Activated CD4-positive, alpha-beta T cell treated with anti-CD3 and anti-CD28 coated beads, Interleukin-2, Interleukin-4, amounts not matched to agents 100 ng/mL and 50 ng/mL, durations not matched to agents 16 hours and 8 hours (primary cell): ENCODE results near the gene NCOR2.
A peak's percentile ranks its signal among the peaks of the same experiment; 100 is the strongest.

Experiments
- DNase-seq: peaks from one replicate; pipeline ENCODE4 v3.0.0-alpha.2; 2020; ENCODE audit warnings: low spot score

NCOR2 gene

DNA sequence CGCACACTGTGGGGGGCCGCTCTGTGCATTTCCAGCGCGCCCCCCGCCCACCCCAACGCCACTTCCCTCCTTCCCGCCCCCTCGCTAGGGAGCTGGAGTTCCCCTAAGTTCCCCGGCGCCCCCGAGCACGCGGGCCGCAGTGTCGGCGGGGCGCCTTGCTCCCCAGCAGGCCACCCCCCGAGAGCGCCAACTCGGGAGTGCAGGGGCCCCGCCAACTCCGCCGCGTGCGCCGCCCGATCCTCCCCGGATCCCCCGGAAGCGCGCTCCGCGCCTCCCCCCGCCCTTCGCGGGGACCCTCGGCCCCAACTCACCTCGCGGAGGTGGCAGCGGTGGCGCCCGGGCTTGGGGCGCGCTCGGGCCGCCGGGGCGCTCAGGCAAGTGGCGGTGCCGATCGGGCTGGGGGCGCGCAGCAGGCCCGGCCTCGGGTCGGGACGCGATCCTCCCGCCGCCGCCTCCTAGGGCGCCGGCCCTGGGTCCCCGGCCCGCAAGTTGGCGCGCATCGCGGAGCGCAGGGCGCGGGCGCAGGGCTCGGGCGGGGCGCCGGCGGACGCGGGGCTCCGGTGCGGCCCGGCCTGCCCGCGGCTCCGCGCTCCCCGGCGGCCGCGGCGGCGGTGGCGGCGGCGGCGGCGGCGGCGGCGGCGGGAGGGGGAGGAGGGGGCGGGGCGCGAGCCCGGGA, at the start of gene NCOR2:
Gene NCOR2 (minus strand): TSS at position 616 of the 676 bp plus-strand sequence. CDS start 72,361 bp downstream, outside the sequence.
- DNase-seq = peak; percentile 26

DNA sequence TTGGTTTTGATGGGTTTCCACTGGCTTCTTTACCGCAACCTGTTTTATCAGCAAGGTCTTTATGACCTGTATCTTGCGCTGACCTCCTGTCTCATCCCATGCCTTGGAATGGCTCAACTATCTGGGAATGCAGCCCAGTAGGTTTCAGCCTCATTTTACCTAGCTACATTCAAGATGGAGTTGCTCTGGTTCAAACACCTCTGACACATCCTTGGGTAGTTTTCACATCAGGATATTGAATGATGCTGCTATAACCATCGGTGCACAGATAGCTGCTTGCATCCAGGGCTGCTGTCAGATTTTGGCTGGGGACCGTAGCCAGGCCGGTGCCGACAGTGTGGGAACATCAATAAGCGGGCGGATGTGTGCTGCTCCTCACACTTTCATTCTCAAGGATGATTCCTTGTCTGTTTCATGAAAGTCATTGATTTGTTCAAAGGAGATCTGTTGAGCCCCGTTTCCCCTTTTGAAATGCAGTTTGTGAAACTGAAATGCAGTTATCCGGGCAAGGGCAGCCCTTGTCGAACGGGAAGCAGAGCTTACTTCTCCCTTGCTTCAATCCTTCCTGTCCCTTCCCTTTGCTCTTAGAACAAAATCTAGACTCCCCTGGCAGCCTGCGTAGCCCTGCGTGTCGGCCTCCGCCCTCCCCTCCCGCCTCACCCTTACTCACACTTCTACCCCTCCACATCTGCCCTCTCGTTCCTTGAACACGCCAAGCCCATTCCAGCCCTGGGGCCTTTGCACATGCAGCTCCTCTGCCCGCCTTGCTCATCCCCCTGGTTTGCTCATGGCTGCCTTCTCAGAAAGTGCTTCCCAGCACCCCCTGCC, 49.2 kb upstream of the NCOR2 start:
- no peak for DNase-seq

DNA sequence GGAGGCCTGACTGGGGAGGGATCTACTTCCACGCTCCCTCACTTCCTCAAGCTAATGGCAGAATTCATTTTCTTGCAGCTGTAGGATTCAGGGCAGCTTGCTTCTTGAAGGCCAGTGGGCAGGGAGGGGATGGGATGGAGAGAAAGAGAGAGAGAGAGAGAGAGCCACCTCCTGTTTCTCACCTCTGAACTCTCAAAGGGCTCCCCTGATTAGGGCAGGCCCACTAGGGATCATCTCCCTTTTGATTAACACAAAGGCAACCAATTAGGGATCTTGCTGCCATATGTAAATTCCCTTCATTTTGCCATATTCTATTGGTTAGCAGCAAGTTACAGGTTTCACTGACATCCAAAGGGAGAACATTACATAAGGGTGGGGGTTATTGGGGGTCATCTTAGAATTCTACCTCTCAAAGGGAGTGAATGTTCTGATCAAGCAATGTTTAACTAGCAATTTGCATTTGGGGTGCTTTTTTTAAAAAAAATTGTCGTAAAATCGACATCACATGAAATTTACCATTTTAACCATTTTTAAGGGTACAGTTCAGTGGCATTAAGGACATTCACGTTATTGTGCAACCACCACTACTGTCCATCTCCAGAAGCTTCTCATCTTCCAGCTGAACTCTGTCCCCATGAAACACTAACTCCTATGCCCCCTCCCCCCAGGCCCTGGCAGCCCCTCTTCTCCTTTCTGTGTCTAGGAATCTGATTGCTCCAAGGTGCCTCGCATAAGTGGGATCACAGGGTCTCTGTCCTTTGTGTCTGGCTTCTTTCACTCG, 47.3 kb upstream of the NCOR2 start:
- DNase-seq = no peak

DNA sequence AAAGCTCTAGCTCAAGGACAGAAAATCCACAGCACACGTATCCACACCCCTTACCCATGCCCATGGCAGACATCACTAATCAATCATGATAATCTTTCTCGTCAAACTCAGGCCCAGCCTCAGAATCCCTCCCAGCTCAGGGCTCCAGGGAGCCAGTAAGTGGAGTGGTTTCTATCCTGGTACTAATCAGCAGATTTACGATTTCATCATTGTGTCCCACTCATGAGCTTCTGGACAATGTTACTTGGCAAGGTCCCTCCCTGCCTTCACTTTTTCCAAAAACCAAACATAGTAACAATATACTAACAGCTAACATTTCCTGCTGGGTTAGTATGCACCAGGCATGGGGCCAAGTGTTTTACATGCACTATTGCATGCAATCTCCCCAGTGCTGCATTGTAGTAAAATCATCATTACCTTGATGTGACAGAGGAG, 45.8 kb upstream of the NCOR2 start:
- no peak for DNase-seq

DNA sequence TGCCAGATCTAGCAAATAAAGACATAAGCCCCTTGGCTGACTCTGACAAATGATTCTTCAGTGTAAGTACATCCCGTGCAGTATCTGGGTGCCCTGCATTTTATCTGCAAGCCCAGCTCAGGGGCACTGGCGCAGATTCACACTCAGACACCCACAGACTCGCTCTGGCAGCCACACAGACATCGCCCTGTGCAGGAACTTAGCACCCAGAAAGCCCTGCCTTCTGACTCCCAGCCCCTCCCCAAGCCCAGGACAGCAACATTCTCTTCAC, 44.9 kb upstream of the NCOR2 start:
- DNase-seq = no peak

DNA sequence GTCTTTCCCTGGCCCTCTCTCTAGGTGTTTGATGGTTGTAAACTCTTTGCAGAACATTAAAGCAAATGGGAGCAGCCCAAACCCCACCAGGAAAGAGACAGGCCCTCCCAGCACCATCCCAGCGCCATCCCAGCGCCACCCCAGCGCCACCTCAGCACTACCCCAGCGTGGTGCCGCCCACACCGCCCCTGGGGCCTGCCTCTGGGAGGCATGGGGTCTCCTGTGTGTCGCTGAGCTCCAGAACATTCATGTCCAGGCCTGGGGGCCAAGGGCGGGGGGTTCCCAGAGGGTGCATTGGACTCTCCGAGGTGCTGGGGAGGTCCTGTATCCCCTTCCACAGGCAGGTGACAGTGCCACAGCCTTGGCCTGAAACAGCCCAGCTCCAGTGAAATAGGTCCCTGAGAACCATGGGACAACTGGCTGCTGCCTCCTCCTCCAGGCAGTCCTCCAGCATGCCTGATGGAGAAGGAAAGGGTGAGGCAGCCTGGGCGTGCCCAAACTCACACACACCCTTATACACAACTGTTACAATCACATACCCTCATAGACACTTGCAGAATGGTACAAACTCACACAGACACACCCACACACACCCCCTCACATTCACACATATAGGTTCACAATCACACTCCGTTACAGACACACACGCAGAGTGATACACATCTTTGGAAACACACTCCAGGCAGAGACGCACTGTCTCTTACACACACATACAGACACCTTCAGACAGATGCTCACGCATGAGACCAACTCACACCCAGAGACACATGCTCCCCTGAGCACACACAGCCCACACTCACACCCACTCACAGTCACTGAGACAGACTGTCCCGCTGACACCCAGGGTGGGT, 44.4 kb upstream of the NCOR2 start:
- DNase-seq = no peak

DNA sequence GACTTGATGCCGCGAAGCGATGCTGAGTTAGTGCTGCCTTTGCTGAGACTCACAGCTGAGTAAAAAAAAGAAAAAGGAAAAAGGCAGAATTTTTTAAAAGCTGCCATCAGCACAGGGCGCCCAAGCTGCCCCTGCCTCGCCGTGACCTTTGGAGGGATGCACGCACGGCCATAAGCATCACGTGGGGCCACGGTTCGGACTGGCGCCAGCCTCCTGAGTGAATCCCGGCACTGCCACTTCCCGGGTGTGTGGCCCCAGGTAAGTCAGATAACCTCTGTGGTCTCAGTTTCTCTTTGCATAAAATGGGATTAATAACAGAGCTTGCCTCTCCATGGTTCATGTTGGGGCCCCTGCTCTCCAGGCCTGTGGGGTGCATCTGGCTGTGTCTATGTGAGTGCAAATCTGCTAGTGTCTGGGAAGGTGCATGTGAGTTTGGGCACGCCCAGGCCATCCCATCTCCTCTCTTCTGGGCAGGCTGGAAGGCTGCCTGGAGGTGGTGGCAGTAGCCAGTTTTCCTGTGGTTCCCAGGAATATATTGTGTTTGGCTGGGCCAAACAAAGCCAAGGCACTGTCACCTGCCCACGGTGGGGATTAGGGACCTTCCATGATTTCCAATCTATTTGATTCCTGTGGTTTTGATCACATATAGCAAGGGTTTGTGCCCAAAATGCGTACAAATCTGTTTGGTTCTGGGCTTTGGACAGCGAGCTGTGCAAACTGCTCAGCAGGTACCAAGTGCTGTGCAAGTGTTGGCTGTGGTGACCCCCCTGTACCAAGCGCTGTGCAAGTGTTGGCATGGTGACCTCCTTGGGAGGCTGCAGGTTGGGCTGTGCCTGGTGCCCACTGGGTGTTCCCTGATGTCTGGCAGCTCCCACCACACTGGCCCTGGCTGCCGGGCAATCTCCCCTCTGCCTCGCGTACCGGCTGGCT, 43.5 kb upstream of the NCOR2 start:
- DNase-seq = no peak

DNA sequence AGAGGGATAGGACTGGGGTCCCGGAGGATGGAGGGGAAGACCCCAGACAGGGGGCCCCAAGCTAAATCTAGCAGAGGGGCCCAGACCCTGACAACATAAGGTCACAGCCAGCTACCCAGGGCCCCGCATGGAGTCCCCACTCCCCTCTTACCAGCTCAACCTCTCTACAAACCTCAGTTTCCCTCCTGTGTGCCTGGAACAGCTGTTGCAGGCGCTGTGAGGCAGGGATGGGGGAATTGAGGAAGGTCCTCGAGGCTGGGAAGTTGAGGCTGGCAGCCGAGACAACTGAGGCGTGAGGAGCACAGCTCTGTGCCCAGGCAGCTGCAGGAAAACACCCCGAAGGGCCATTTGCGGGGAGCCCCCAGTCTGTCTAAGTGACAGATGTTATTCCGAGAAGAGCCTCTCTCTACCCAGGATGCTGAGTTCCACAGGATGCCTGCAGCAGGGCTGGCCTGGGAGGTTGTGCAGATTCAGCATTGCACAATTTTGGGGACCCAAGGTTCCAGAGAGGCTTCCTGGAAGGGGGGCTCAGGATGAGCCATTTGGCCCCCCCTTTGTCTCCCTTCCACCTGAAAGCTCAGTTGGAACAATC, 42.7 kb upstream of the NCOR2 start:
- DNase-seq = no peak

DNA sequence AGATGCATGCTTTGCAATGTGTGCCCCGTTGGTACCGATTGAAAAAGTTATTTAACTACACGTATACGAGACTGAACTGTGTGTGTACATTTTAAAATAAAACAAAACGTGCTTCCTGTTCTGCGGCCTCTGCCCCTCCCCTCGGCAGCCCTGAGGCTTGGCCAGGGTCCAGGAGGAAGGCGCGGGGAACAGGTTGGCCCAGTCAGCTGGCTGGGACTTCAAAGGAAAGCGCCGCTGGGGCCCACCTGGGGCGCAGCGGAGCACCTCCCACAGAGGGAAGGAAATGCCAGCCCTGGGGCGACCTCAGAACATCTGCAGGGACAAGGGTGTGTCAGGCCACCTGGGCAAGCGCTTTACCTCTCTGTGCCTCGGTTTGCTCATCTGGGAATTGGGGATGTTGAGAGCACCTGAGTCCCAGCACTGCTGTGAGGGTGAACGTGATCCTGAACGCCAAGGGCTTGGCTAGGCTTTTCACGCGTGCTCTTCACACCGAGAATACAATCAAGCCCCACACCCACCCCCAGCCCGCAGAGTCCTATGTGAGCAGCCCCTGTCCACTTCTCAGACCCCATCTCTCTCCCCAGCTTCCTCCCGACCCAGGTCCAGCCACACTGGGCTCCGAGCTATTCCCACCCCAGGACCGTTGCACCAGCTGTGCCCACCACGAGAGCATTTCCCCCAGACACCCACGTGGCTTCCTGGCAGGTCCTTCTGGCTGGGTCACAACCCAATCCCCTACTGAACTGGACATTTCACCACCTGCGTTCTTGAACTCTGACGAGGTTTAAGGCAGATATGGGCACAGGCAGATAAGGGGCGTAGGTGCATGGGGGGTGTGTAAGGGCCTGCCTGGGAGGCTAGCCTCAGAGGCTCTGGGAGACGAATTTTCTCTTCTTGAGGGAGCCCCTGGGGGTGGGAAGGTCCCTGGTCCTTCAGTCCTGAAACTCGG, 41.9 kb upstream of the NCOR2 start:
- peak; percentile 24 for DNase-seq

DNA sequence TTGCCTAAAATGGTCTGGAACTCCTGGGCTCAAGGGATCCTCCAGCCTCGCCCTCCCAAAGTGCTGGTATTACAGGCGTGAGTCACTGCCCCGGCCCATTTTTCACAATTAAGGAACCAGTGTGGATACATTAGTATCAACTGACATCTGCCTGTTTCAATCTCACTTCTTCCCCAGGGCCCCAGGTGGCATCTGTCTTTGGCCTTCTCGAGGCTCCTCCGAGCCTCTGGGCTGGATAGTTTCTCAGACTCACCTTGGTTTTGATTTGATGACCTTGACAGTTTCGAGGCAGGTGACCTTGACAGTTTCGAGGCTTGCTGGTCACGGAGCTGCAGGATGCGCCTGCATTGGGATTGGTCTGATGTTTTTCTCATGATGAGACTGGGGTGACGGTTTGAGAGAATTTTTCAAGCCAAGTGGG, 41.0 kb upstream of the NCOR2 start:
- no peak for DNase-seq

DNA sequence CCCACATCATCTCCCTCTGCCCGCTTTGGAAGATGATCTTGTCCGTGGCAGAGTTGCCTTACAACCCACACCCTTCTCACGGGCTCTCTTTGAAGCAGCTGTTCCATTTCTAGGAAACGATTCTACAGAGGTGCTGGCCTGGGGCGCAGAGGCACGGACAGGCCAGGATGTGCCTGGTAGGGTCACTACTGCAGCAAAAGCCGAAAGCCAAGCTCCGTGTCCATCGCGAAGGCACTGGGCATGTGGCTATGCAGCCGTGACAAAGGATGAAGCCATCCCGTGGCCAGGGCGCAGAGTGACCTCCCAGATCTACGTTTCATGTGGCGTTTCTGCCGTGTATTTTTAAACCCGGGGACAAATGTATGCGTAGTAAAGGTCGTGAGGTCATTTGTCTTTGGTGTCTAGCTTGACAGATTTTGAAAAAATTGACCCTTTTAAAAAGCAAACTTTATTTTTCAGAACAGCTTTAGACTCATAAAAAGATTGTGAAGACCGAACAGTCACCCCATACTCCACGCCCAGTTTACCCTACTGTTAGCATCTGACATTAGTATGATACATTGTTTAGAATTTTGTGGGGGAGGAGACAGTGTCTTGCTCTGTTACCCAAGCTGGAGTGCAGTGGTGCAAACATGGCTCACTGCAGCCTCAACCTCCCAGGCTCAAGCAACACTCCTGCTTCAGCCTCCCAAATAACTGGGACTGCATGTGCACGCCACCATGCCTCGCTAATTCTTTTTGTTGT, 40.4 kb upstream of the NCOR2 start:
- DNase-seq = no peak

DNA sequence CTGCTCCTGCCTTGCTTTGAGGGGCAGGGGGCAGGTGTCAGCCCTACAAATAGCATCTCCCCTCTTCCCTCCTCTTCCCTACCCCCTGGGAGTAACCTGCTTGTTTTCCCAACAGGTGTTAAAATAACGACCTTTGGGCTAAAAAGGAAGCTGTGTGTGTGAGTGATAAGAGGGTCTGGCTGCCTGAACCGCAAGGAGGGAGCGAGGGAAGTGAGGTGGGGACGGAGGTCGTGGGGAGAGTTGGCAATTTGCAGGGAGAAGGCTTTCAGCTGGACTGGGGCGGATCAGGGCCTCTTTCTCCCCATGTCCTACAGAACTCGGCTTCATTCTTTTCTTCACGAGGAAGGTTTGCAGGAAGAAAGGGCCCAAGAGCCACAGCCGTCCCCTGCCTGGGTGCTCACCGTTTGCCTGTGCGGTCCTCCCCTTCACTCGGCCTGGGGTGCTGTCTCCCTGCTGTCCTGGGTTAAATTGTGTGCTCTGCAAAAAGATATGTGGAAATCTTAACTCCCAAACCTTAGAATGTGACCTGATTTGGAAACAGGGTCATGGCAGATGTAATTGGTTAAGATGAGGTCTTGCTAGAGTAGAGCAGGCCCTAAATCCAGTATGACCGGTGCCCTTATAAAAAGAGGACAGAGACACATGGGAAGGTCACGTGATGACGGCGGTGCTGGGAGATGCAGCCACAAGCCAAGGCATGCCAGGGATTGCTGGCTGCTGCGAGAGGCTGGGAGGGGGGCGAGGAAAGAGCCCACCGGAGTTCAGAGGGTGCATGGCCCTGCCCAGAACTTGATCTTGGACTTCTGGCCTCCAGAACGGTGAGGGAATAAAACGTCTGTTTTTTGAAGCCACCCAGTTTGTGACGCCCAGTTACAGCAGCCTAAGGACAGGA, 38.7 kb upstream of the NCOR2 start:
- DNase-seq = no peak

DNA sequence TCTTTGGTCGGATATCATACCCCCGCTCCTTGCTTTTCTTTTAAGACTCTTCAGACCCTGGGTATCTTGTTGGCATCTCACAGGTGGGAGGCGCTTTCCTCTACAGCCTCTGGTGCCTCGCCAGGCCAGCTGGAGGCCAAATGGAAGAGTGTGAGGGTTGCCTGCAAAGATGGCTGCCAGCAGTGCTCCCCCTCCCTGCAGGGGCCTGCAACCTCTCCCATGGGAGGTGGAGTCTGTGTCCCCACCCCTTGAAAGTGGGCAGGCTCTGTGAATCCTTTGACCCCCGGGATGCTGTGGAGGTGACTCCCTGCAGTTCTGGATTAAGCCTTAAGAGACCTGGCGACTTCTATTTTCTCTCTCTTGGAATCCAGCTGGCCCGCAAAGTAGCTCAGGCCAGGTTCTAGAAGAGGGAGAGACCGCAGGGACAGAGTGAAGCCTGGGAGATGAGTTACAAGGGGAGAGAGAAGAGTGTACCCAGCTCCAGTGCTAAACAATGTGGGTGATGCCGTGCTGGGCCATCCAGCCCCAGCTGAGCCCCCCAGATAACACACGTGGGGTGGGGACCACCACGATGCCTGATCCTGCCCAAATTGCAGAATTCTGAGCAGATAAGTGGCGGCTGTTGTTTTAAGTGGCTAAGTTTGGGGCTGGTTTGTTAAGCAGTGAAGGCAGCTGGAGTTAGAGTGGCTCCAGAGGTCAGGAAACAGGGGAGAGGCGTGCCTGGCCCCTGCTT, 37.9 kb upstream of the NCOR2 start:
- no peak for DNase-seq

DNA sequence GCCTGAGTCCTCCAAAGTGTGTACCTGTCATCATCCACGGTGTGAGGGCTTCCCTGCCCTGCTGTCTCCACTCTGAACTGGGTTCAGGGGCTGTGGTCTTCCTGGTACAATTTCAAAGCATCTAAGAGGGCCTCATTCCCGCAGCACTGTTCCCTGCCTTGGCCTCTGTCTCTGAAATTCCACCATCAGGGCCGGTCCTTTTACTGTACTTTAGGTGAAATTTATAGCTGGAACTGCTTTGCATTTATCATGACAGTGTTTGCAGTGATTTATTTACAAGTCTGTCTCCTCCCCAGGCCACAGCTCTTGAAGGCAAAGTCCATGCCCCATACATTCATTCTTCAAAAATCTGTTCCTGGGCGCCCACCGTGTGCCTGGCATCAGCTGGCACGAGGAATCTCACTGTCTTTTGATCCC, 36.9 kb upstream of the NCOR2 start:
- no peak for DNase-seq

DNA sequence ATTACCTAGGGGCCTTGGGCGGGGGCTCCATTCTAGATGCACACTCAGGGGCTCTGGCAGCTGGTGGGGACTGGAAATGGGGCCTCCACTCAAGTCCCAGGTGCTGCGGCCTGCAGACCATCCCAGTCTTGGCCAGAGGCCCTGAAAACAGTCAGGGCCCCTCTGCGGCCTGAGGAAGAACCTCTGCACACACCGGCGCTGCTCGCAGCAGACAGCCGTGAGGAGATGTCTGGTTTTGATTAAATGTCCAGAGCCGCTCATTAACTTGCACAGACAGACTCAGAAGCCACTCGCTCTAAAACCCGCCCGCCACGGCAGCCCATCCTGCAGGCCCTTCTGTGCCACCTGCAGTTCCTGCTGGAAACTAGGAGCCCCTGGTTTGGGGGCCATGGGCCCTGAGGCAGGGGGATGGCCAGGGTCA, 36.4 kb upstream of the NCOR2 start:
- no peak for DNase-seq

DNA sequence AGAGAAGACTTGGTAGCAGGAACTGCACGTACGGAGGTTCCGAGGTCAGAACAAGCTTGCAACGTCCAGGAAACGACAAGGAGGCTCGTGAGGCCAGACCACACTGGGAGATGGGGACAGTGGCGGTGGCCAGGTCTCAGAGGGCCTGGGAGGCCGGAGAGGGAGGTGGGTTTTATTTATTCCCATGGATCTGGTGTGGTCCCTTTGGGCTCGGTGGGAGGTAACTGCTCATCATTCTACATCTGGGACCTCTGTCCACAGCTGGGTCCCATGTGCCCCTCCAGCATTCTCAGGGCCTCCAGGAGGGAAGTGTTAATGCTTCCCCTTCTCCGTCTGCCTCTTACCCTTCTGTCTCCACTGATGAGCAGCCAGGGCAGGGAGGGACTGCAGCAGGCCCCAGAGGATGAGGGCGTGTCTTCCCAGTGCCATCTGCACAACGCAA, 35.7 kb upstream of the NCOR2 start:
- DNase-seq = no peak

DNA sequence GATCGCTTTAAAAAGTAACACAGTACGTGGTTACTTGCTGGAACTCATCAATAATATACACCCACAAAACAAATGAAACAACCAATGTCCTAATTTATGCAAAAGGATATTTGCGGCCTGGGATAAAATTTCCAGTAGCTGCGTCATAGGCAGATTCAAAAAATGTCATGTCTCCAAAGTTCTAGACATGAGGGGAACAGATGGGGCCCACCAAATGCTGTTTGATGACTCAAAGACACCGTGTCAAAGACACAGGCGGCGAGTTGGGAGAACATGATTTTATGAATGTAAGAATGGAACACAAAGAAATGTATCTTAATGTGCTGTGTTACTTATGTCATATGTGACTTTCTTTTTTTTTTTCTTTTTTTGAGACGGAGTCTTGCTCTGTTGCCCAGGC, 34.3 kb upstream of the NCOR2 start:
- no peak for DNase-seq
